Retinal pigment epithelial cell (primary cell): Measurements from ENCODE around the gene OGA.
"Not testable (repeated sequence)": the region's sequence is repeated elsewhere in the genome, so short reads cannot be mapped to it uniquely, and the experiment has no call there.

Experiments used
- DNase-seq: peaks from one replicate; pipeline ENCODE4 v3.0.0-alpha.2; 2010; ENCODE audit warnings: low read depth
- H3K4me3 ChIP-seq: 2 replicates; pipeline ENCODE4 v1.5.1; 2011; ENCODE audit warnings: mild to moderate bottlenecking, low read length, control low read depth, moderate library complexity
- CTCF ChIP-seq: conservative IDR thresholded peaks from 2 replicates; pipeline ENCODE4 v1.5.1; 2011; ENCODE audit warnings: low read depth, low read length, control low read depth, inconsistent platforms

The OGA gene

DNA sequence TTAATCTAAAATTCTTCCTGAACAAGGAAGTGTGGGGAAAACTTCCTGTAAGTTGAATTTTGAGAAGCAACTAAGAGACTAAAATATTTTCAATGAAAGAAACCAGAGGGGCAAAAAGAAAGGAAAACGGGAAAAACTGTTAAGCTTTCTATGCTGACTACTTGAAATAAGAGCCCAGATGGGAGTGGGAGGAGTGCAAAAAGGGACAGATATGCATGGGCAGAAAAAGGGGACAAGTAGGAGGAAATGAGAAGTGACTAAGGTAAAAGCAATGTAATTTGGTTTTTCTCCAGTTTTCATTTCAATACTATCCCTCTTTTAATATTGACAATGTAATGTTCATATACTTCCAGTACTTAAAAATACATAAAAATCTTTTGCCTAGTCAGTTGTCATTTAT is 11.1 kb downstream of the OGA start:
- no peak for TF ChIP-seq CTCF
- DNase-seq: no peak
- no peak overlapping the region for H3K4me3 ChIP-seq

DNA sequence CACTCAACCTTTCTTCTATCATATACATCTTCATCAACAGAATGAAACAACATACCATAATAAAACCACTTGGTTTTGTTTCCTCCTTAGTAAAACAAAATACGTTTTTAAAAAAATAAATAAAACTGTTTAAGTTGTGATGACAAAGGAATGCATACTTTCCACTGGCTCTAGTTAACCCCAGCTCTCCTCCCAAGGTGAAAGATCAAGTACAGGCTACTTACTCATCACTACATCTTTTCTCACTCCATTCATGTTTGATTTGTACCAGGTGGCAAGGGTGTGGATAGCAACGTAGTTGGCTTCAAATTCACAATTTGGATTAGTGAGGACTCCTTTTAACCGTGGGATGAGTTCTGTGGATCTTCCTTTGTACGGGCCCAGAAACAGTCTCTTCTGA is 14.7 kb downstream of the OGA start:
- TF ChIP-seq CTCF: no peak
- no peak for DNase-seq
- H3K4me3 ChIP-seq: no peak overlapping the region

DNA sequence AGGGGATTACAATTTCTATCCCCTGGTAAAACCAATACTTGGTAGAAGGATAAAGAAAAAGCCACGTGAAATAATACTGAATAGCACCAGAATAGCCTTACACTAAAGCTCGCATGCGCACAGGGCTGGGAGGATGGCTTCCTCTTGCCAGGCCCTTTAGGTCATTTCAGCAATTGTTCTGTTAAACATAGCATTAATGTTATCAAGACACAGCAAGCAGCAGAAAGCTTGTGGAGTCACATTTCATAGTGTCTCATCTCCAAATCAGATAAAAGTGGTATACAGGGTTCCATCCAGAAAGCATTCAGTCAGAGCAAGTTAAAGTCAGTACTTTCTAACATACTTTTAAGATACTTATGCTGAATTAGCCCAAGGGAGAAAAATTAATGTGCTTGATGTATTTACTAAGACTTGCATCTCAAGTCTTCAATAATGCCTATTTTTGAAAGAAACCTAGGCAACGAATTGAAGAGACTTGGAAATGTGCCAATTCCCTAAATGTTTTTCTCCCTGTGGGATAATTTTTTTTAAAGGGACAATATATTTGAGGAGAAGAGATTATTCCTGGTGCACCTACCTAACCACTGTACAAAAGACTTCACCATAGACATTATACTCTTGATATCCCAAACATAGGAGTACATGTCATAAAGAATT is 20.7 kb downstream of the OGA start:
- no peak for DNase-seq
- TF ChIP-seq CTCF: no peak
- H3K4me3 ChIP-seq: no peak overlapping the region

- DNase-seq: no peak
- no peak overlapping the region for H3K4me3 ChIP-seq
- no peak for TF ChIP-seq CTCF
Measured at GRCh38 chr10:101793526-101793925, 24.7 kb downstream of the OGA start.

DNA sequence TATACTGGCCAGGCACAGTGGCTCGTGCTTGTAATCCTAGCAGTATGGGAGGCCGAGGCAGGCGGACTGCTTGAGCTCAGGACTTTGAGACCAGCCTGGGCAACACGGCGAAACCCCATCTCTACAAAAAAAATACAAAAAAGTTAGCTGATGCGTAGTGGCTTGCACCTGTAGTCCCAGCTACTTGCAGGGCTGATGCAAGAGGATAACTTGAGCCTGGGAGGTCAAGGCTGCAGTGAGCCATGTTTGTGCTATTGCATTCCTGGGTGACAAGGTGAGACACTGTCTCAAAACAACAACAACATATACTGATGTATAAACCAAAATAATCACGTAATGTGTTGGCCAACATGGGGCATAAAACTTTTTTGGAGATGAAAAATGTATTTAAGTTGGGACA is 28.6 kb downstream of the OGA start:
- DNase-seq: no peak
- no peak for TF ChIP-seq CTCF
- no peak overlapping the region for H3K4me3 ChIP-seq

- H3K4me3 ChIP-seq, DNase-seq: not testable (repeated sequence)
Measured at GRCh38 chr10:101789231-101789630, 29.0 kb downstream of the OGA start.

DNA sequence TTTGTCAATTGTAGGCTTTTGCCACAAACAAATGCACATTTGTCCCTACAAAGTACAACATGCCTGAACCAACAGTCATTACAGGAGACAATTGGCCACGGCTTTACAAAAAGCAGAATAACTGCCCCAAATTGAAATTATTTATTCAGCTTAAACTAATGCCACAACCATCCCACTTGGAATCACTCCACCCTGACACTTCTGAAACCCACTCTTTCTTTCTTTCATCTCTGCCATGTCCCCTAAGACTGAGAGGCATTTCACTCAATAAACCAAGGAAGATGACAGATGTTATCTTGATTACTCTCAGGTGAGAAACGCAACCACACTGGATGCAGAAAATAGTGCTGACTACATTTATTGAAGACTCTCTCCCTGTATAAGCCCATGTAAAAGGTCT is 32.4 kb downstream of the OGA start:
- no peak for TF ChIP-seq CTCF
- DNase-seq: no peak
- H3K4me3 ChIP-seq: no peak overlapping the region

GRCh38 chr10:101784558-101784957 is 33.7 kb downstream of the OGA start:
- TF ChIP-seq CTCF: no peak
- DNase-seq: no peak
- no peak overlapping the region for H3K4me3 ChIP-seq
